K562 (cell line): Measurements from ENCODE around the gene YJU2. TPM values are rescaled to one million over a fixed set of nuclear protein-coding genes. Genes with fewer than 3 reads are reported as not detected.

ENCODE experiments used
- ARID3B ChIP-seq: fragments of 250-450 bp; sonication (Bioruptor Pico); IDR thresholded peaks from 2 replicates; pipeline ENCODE4 v1.4.0; 2020; ENCODE audit warnings: borderline replicate concordance
- CBFA2T3 ChIP-seq: fragments of 450-650 bp; IDR thresholded peaks from 2 replicates; pipeline ENCODE4 v1.6.1; 2017
- CBX3 ChIP-seq, 2 experiments: IDR thresholded peaks; 1 replicate in 1 of 2; 2 replicates in 1 of 2; pipeline ENCODE4 v1.6.1; 2012; ENCODE audit warnings: inconsistent platforms in 2 of 2, low read length in 2 of 2, borderline replicate concordance in 1 of 2, control low read depth in 1 of 2
- CCNT2 ChIP-seq: IDR thresholded peaks from 2 replicates; pipeline ENCODE4 v1.6.1; 2011; ENCODE audit warnings: borderline replicate concordance, low read depth, mild to moderate bottlenecking, moderate library complexity, mixed read lengths, low read length; ENCODE audit not compliant: insufficient read length; ENCODE audit errors: extremely low read depth
- HSF4 ChIP-seq: fragments of 250-450 bp; sonication (Bioruptor Pico); IDR thresholded peaks from 2 replicates; pipeline ENCODE4 v2.1.2; 2022; ENCODE audit warnings: mild to moderate bottlenecking, moderate library complexity, borderline replicate concordance
- KAT7 ChIP-seq: sonication (generic); formaldehyde crosslinking; IDR thresholded peaks from 2 replicates; pipeline ENCODE4 v1.8.0; 2022; ENCODE audit warnings: missing genetic modification reagents, mild to moderate bottlenecking, borderline replicate concordance
- NELFE ChIP-seq: IDR thresholded peaks from 2 replicates; pipeline ENCODE4 v1.6.1; 2011; ENCODE audit warnings: mild to moderate bottlenecking; ENCODE audit not compliant: insufficient read depth, insufficient read length
- RFX5 ChIP-seq: IDR thresholded peaks from 2 replicates; pipeline ENCODE4 v1.6.1; 2011; ENCODE audit warnings: low read depth, mild to moderate bottlenecking, improper control_type of control experiment, low read length
- SMARCA5 ChIP-seq: fragments of 450-650 bp; IDR thresholded peaks from 2 replicates; pipeline ENCODE4 v1.6.1; 2016
- SMC3 ChIP-seq: conservative IDR thresholded peaks from 2 replicates; pipeline ENCODE4 v1.6.1; 2011; ENCODE audit warnings: low read depth, low read length, improper control_type of control experiment; ENCODE audit not compliant: insufficient read depth
- SNIP1 ChIP-seq: fragments of 450-650 bp; IDR thresholded peaks from 2 replicates; pipeline ENCODE4 v1.7.1; 2017; ENCODE audit warnings: low read depth, mild to moderate bottlenecking
- SRSF1 ChIP-seq: fragments of 200-400 bp; formaldehyde crosslinking; IDR thresholded peaks from 2 replicates; pipeline ENCODE4 v1.6.1; 2017; ENCODE audit warnings: mild to moderate bottlenecking, low read depth, low read length, moderate library complexity
- STAG1 ChIP-seq: sonication (generic); formaldehyde crosslinking; IDR thresholded peaks from 2 replicates; pipeline ENCODE4 v1.5.0; 2020; ENCODE audit warnings: missing genetic modification reagents, borderline replicate concordance
- TFAP4 ChIP-seq: sonication (generic); formaldehyde crosslinking; IDR thresholded peaks from 2 replicates; pipeline ENCODE4 v1.8.0; 2022; ENCODE audit warnings: missing genetic modification reagents, mild to moderate bottlenecking, moderate library complexity, borderline replicate concordance
- ZNF224 ChIP-seq: sonication (generic); formaldehyde crosslinking; IDR thresholded peaks from 2 replicates; pipeline ENCODE4 v1.8.0; 2022; ENCODE audit warnings: mild to moderate bottlenecking, missing genetic modification reagents
- ZNF445 ChIP-seq: fragments of 250-450 bp; sonication (Bioruptor Pico); IDR thresholded peaks from 2 replicates; pipeline ENCODE4 v1.4.0; 2020; ENCODE audit warnings: low read depth, mild to moderate bottlenecking, moderate library complexity
- ZNF77 ChIP-seq: fragments of 250-450 bp; sonication (Bioruptor Pico); IDR thresholded peaks from 2 replicates; pipeline ENCODE4 v1.5.0; 2020
- polyA plus RNA-seq, 8 experiments: library from polyadenylated mRNA; depleted of rRNA in 4 of 8; stranded (reverse) in 5 of 8; unstranded in 3 of 8; fragments of >200 nt; fragmentation: Nextera tagmentation in 2 of 8; fragmentation: Illumina TruSeq in 1 of 8; extraction: Ambion mirVana in 2 of 8; extraction: Trizol in 1 of 8; gene quantifications; 2 replicates each; pipeline versions ENCODE4 v1.2.1 to v1.2.3, GENCODE V29; 2011 to 2014; ENCODE audit warnings: inconsistent platforms in 1 of 8, missing spikeins in 1 of 8
- total RNA-seq, 7 experiments: library from RNA; depleted of rRNA in 6 of 7; stranded (reverse); fragments of >200 nt in 6 of 7; fragmentation: Illumina TruSeq in 2 of 7; extraction: Trizol in 2 of 7; gene quantifications; 2 replicates each; pipeline versions ENCODE4 v1.2.1 to v1.2.3, GENCODE V29; 2011 to 2021; ENCODE audit warnings: low replicate concordance in 1 of 7
- TF ChIP-seq, protein P1 (sequence below), 3 experiments: IDR thresholded peaks in 2 of 3; conservative IDR thresholded peaks in 1 of 3; 2 replicates each; pipeline ENCODE4 v1.5.1; 2011 to 2012; ENCODE audit warnings: low read length in 3 of 3, mild to moderate bottlenecking in 3 of 3, control low read depth in 2 of 3, improper control_type of control experiment in 1 of 3, inconsistent platforms in 1 of 3, low read depth in 1 of 3, mixed read lengths in 1 of 3, moderate library complexity in 1 of 3; ENCODE audit not compliant: insufficient read depth in 2 of 3
- TF ChIP-seq, protein P2 (sequence below): sonication (generic); formaldehyde crosslinking; IDR thresholded peaks from 2 replicates; pipeline ENCODE4 v1.9.0; 2022; ENCODE audit warnings: mild to moderate bottlenecking, missing genetic modification reagents

YJU2 gene
- total and polyA plus RNA-seq, 9 of the 15 experiments (the other 6 are each of a cell fraction or from before 2014, with no cell fraction given) = 0.41 to 34.9 (median 19.3) TPM

GRCh38 chr19:4199699-4200293 is 47.1 kb upstream of the YJU2 start (continued):
- TF ChIP-seq ARID3B (CRISPR knock-in tag) (no peak), CBX3 (IDR thresholded peaks at IDR 0.05; ENCODE audit: borderline replicate concordance in 1 of 2, low read length in 2 of 2) (no peak), SNIP1 (no peak), CBFA2T3 (0 out of 2 replicates have a peak, but pooled peaks have one; percentile 5), NELFE (no peak), STAG1 (0 out of 2 replicates have a peak, but pooled peaks have one; percentile 6), ZNF224 (CRISPR knock-in tag) (no peak), HSF4 (no peak), KAT7 (CRISPR knock-in tag) (no peak), CCNT2 (no peak), TFAP4 (CRISPR knock-in tag) (peak; percentile 71), ZNF77 (CRISPR knock-in tag) (no peak), ZNF445 (CRISPR knock-in tag) (no peak), SMC3 (0 out of 2 replicates have a peak, but pooled peaks have one; percentile 11), RFX5 (no peak), SMARCA5 (no peak), SRSF1 (no peak)
- TF ChIP-seq, protein P1, sequence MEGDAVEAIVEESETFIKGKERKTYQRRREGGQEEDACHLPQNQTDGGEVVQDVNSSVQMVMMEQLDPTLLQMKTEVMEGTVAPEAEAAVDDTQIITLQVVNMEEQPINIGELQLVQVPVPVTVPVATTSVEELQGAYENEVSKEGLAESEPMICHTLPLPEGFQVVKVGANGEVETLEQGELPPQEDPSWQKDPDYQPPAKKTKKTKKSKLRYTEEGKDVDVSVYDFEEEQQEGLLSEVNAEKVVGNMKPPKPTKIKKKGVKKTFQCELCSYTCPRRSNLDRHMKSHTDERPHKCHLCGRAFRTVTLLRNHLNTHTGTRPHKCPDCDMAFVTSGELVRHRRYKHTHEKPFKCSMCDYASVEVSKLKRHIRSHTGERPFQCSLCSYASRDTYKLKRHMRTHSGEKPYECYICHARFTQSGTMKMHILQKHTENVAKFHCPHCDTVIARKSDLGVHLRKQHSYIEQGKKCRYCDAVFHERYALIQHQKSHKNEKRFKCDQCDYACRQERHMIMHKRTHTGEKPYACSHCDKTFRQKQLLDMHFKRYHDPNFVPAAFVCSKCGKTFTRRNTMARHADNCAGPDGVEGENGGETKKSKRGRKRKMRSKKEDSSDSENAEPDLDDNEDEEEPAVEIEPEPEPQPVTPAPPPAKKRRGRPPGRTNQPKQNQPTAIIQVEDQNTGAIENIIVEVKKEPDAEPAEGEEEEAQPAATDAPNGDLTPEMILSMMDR (IDR thresholded peaks at IDR 0.05 in 2 of 3, conservative IDR thresholded peaks at IDR 0.05 in 1 of 3; ENCODE audit: insufficient read depth in 2 of 3, low read depth in 1 of 3, low read length in 3 of 3) = peak; percentile 39 to 49 (median 42); a peak in 5 of 6 replicates
- TF ChIP-seq, protein P2, sequence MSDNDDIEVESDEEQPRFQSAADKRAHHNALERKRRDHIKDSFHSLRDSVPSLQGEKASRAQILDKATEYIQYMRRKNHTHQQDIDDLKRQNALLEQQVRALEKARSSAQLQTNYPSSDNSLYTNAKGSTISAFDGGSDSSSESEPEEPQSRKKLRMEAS (CRISPR knock-in tag) = peak; percentile 38; the same call in 1 of the 2 replicates
- TF ChIP-seq, all 486 proteins: peak for 7
